Neural cell (in vitro differentiated cells): ENCODE results near the gene IL18R1. TPM values are rescaled to one million over a fixed set of nuclear protein-coding genes. Genes with fewer than 3 reads are reported as not detected.

Experiments
- H2AFZ ChIP-seq: fragments of 200-600, 300-800 bp; sonication (generic), shearing (Covaris generic); 2 replicates; pipeline ENCODE4 v1.6.0; 2014; ENCODE audit warnings: low read depth, mild to moderate bottlenecking, antibody characterized with exemption, low read length, moderate library complexity
- H3F3A ChIP-seq: fragments of 200-600 bp; shearing (Covaris generic); 2 replicates; pipeline ENCODE4 v1.6.1; 2016; ENCODE audit warnings: mild to moderate bottlenecking, moderate library complexity, mixed read lengths, antibody characterized with exemption, low read length; ENCODE audit not compliant: insufficient read depth, poor library complexity, severe bottlenecking
- H3K27ac ChIP-seq: fragments of 200-600, 300-800 bp; sonication (generic), shearing (Covaris generic); 2 replicates; pipeline ENCODE4 v1.5.1; 2014; ENCODE audit warnings: mild to moderate bottlenecking, low read length, moderate library complexity
- H3K27me3 ChIP-seq: fragments of 300-800, 200-600 bp; sonication (generic), shearing (Covaris generic); 2 replicates; pipeline ENCODE4 v1.6.0; 2014; ENCODE audit warnings: mild to moderate bottlenecking, low read depth, low read length, moderate library complexity; ENCODE audit not compliant: insufficient read depth
- H3K36me3 ChIP-seq: fragments of 300-800, 200-600 bp; sonication (generic), shearing (Covaris generic); 2 replicates; pipeline ENCODE4 v1.5.1; 2014; ENCODE audit warnings: mild to moderate bottlenecking, antibody characterized with exemption, low read length, moderate library complexity; ENCODE audit not compliant: insufficient read depth
- H3K4me2 ChIP-seq: fragments of 300-800, 200-600 bp; sonication (generic), shearing (Covaris generic); 2 replicates; pipeline ENCODE4 v1.6.0; 2014; ENCODE audit warnings: mild to moderate bottlenecking, low read length
- H3K4me3 ChIP-seq: fragments of 300-800, 200-600 bp; sonication (generic), shearing (Covaris generic); 2 replicates; pipeline ENCODE4 v1.5.1; 2014; ENCODE audit warnings: mild to moderate bottlenecking, low read length, moderate library complexity
- H3K79me2 ChIP-seq: fragments of 200-600 bp; shearing (Covaris generic); replicated peaks from 2 replicates; pipeline ENCODE4 v1.6.0; 2014; ENCODE audit warnings: mild to moderate bottlenecking, low read length, moderate library complexity; ENCODE audit not compliant: insufficient read depth
- H3K9ac ChIP-seq: fragments of 300-800, 200-600 bp; sonication (generic), shearing (Covaris generic); 2 replicates; pipeline ENCODE4 v1.6.1; 2016; ENCODE audit warnings: mild to moderate bottlenecking, low read length, mixed read lengths
- H3K9me2 ChIP-seq: fragments of 200-600 bp; shearing (Covaris generic); 2 replicates; pipeline ENCODE4 v1.6.1; 2016; ENCODE audit warnings: mild to moderate bottlenecking, low read length, mixed read lengths; ENCODE audit not compliant: insufficient read depth
- H3K9me3 ChIP-seq: fragments of 200-600, 300-800 bp; sonication (generic), shearing (Covaris generic); 2 replicates; pipeline ENCODE4 v1.6.1; 2016; ENCODE audit warnings: mild to moderate bottlenecking, mixed run types, low read length, moderate library complexity, mixed read lengths
- H4K20me1 ChIP-seq: fragments of 200-600 bp; shearing (Covaris generic); 2 replicates; pipeline ENCODE4 v1.6.1; 2016; ENCODE audit warnings: mild to moderate bottlenecking, mixed run types; ENCODE audit not compliant: insufficient read depth
- CTCF ChIP-seq: fragments of 450-650 bp; IDR thresholded peaks from 2 replicates; pipeline ENCODE4 v1.5.1; 2014; ENCODE audit warnings: antibody characterized with exemption, mild to moderate bottlenecking, moderate library complexity; ENCODE audit not compliant: poor library complexity, severe bottlenecking
- EP300 ChIP-seq: fragments of 450-650 bp; conservative IDR thresholded peaks from 2 replicates; pipeline ENCODE4 v1.6.1; 2014; ENCODE audit warnings: antibody characterized with exemption, mild to moderate bottlenecking, moderate library complexity; ENCODE audit not compliant: poor library complexity, severe bottlenecking
- EZH2 ChIP-seq: fragments of 200-600, 300-800 bp; shearing (Covaris generic), sonication (generic); IDR thresholded peaks from 2 replicates; pipeline ENCODE4 v1.6.1; 2014; ENCODE audit warnings: antibody characterized with exemption, low read length, borderline replicate concordance, mild to moderate bottlenecking; ENCODE audit not compliant: insufficient read depth, poor library complexity, severe bottlenecking
- MXI1 ChIP-seq: fragments of 450-650 bp; conservative IDR thresholded peaks from 2 replicates; pipeline ENCODE4 v1.6.1; 2014; ENCODE audit warnings: antibody characterized with exemption, mild to moderate bottlenecking; ENCODE audit not compliant: poor library complexity, severe bottlenecking
- POLR2AphosphoS5 ChIP-seq: IDR thresholded peaks from 2 replicates; pipeline ENCODE4 v1.6.1; 2012
- RAD21 ChIP-seq: fragments of 450-650 bp; conservative IDR thresholded peaks from 2 replicates; pipeline ENCODE4 v1.6.1; 2014; ENCODE audit warnings: antibody characterized with exemption, mild to moderate bottlenecking, moderate library complexity
- REST ChIP-seq: IDR thresholded peaks from 2 replicates; pipeline ENCODE4 v1.6.1; 2012; ENCODE audit warnings: borderline replicate concordance
- SMC3 ChIP-seq: fragments of 450-650 bp; conservative IDR thresholded peaks from 2 replicates; pipeline ENCODE4 v1.6.1; 2014; ENCODE audit warnings: antibody characterized with exemption, mild to moderate bottlenecking, moderate library complexity; ENCODE audit not compliant: poor library complexity
- TAF1 ChIP-seq: IDR thresholded peaks from 2 replicates; pipeline ENCODE4 v1.6.1; 2012; ENCODE audit warnings: low read depth
- polyA plus RNA-seq: library from polyadenylated mRNA; depleted of rRNA; stranded (reverse); fragments of >200 nt; gene quantifications from 2 replicates; pipeline ENCODE4 v1.2.3, GENCODE V29; 2014

Gene IL18R1
- polyA plus RNA-seq, 1 donor from 2014 or later, result 0.09 TPM

- Histone ChIP-seq H4K20me1 (no peaks in the 10 kb centered on the region), H3K27ac (no peak overlapping the region), H3F3A (no peaks in the 10 kb centered on the region), H3K79me2 (no peaks in the 10 kb centered on the region), H3K27me3 (peaks cover 20% of the 10 kb centered on the region), H3K9me3 (no peaks in the 10 kb centered on the region), H3K36me3 (no peaks in the 10 kb centered on the region), H3K4me2 (no peak overlapping the region), H2AFZ (no peak overlapping the region), H3K9me2 (no peaks in the 10 kb centered on the region), H3K4me3 (no peak overlapping the region), H3K9ac (no peak overlapping the region)
- TF ChIP-seq TAF1, result no peak
- no peak for TF ChIP-seq SMC3
- TF ChIP-seq REST, result no peak
These were observed 3.9 kb downstream of the IL18R1 start for GRCh38 chr2:102359527-102359926.

GRCh38 chr2:102361632-102362241 is 6.1 kb downstream of the IL18R1 start:
- no peaks in the 10 kb centered on the region for H4K20me1 ChIP-seq
- H3K27ac ChIP-seq, result no peak overlapping the region
- no peaks in the 10 kb centered on the region for H3K9me2 ChIP-seq
- H3K79me2 ChIP-seq, result no peaks in the 10 kb centered on the region
- TF ChIP-seq POLR2AphosphoS5 (no peak), EP300 (no peak), MXI1 (no peak), CTCF (no peak), TAF1 (no peak), REST (no peak), EZH2 (no peak), SMC3 (no peak), RAD21 (no peak)
- H3K27me3 ChIP-seq, result no peaks in the 10 kb centered on the region
- H3K36me3 ChIP-seq, result no peaks in the 10 kb centered on the region
- H2AFZ ChIP-seq, result no peak overlapping the region
- no peak overlapping the region for H3K4me2 ChIP-seq
- no peaks in the 10 kb centered on the region for H3K9me3 ChIP-seq
- H3K4me3 ChIP-seq, result no peak overlapping the region
- no peaks in the 10 kb centered on the region for H3F3A ChIP-seq
- no peak overlapping the region for H3K9ac ChIP-seq
